HG02798 (cell line): ENCODE data around the gene GSDME.
A peak's percentile ranks its signal among the peaks of the same experiment; 100 is the strongest.

Experiments
- ATAC-seq: cut with Tn5 transposase; IDR thresholded peaks from one replicate; pipeline ENCODE4 v1.9.1; 2021; ENCODE audit warnings: mild to moderate bottlenecking; ENCODE audit not compliant: unreplicated experiment, poor library complexity

Gene GSDME

DNA sequence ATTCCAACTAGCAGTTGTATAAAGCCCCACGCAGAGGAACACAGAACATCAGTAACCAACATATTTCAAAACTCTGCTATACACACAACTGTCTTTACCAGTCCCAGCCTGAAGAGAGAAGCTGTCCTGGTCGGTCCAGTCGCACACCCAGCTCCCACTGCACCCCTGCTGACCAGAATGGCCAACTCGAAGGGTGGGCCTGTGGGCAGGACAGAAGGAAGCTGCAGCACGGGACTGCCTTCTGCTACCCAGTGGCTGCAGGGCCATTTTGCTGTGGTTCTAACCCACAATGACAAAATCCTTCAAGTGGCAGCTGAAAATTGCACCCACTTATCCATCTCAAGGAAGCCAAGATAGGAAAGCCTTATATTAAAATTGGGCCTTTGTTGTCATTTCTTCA, 48.2 kb downstream of the GSDME start:
- no peak for ATAC-seq

DNA sequence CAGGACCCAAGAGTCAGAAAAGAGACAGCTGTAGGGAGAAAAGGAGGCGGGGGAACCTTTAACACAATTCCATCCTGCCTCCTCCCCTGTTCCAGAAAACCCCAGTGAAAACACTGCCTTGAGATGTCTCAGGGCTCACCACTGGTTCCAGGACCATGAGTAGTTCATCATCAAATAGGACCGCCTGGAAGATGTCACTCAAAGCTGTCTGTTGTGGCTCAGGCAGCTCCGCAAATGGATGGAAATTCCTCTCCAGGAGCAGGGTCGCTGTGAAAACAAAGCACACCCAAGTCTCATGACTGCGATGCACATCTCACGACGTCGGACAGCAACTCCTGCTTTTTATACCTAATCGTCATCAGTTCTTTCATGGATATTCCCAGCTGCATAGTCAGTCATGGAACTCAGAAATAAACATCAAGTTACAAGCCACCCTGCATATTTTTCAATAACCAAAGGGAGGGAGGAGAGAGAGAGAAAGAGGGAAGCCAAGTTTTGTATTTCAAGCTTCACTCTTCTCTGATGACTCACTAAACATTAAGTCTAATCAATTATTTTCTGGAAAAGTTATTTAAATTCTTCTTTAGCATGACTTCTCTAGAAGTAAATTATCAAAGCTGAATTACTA, 49.2 kb downstream of the GSDME start:
- ATAC-seq = no peak

DNA sequence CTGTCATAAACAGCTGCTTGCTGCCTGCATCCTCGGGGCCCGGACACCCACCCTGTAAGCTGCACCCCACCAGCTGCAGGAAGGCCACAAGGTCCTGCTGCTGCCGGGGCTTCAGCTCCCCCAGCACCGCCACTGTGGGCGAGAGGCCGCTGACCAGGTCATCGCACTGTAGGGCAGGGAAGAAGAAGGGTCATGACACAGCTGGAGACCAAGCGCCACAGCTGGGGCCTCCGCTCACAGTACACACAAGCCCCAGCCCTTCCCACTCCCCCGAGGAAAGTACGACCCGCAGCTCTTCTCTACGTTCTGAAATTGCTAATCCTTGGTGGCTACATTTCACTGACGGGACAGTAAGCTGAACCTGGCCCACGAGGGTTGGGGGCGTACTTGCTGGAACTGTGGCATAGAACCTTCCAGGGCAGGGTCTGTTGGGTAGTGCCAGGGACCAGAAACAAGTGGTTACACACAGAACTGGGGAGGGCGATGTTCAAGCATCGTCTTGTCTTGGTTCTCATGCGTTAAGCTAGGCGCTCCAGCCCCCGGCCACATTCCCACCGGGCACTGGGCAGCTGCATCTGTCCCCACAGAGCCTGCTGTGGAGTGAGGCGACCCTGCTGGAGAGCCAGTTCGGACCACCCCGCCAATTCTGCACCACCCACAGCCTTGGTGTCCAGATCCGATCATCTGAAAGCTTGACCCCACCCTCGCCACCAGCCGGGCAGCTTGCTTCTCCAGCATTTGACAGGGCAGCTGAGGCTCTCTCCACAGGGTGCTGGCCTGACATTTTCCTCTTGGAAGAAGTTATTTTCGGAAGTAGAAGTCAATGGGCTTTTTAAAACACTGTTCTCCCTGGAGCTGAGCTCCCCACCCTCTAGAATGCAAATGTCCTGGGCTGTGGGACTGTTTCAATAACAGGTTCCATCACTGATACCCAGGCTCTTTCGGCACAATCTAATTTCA, 50.8 kb downstream of the GSDME start:
- ATAC-seq = no peak

DNA sequence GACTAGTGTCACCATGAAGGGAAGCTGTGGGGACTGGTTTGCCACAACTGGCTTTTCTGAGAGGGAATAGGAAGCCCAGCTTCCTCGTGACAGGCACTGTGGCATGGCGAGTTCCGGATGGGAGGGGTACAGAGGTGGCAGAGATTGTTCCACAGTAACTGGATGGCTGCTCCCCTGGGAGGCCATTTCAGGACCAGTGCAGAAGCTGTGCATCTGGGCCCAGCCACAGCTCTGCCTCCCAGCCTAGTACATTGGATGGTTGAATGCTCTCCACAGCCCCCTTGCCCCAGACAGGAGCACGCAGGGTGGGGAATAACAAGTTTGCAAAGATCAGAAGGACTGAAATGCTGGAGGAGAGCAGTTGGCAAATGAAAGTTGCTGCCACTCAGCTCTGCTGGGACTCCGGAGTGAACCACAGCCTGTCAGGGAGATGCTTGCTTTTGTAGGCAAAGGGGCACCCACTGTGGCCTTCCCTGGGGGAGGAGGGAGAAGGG, 51.8 kb downstream of the GSDME start:
- ATAC-seq = peak; percentile 14

- no peak for ATAC-seq
Measured at GRCh38 chr7:24704311-24704710, 53.0 kb downstream of the GSDME start.

- no peak for ATAC-seq
Measured at GRCh38 chr7:24703296-24703695, 54.0 kb downstream of the GSDME start.

DNA sequence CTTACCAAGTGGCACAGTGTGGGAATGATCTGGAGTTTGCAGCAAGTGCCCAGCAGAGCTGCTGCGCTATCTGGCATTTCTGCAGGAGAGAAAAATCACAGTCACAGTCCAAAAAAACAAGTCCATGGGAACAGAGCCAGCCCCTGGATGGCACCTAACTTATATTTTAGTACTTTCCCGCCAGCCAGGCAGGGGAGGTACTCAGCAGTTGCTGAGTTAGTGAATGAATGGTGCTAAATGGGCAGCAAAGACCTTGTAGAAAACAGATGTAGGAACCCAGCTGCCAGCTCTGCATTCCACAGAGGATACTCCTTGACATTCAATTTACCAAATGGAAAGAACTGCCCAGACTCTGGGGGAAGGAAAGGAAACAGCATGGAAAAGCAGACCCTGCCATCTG, 54.5 kb downstream of the GSDME start:
- ATAC-seq = no peak

DNA sequence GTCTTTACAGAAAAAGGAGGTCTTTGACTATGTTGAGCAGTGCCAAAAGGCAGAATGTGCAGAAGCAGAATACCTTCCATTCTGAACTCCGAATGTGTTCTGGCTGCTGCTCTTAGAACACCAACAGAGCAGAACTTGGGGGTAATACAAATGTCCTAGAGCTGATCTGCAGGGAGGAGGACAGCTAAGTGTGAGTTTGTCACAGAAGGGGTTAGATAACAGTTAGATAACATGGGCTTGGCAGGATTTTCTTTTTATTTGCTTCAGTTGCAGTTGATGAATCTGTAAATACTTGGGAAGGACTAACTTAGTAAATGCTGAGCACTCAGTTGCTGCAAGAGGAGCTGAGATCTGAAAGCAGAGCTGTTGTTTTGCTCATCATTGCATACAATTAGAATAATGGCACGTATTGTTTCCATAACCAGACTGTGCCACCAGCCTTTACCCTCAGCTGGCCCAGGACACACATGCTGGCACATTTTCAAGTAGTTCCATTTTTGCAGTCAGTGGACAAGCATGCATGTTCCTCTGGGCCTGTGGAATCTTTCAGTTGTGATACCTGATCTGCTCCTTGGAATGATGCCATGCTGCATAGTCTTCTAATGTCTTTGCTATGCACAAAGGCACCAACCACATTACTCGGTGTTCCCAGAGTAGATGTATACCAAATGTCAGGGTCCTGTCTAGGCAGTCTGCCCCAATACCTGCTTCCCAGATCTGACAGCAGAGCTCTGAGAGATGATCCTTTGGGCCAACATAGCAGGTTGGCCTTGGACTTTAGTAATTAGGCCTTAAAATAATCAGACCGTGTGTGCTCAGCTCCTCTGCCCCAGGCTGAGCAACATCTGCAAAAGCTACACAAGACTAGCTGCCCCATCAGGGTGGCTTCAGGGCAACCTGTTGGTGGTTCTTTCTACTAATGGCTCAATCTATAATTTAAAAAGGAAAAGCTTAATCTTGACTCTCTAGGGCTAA, 55.7 kb downstream of the GSDME start:
- no peak for ATAC-seq

GRCh38 chr7:24700521-24701260, 56.6 kb downstream of the GSDME start:
- ATAC-seq = no peak

- no peak for ATAC-seq
Measured at GRCh38 chr7:24698531-24699266, 58.6 kb downstream of the GSDME start.

GRCh38 chr7:24697416-24697815, 59.8 kb downstream of the GSDME start:
- no peak for ATAC-seq

- no peak for ATAC-seq
Measured at GRCh38 chr7:24692592-24692991, 64.7 kb downstream of the GSDME start.

- ATAC-seq = no peak
Measured at GRCh38 chr7:24690251-24690650, 67.0 kb downstream of the GSDME start.

GRCh38 chr7:24685708-24686107, 71.6 kb downstream of the GSDME start:
- no peak for ATAC-seq

DNA sequence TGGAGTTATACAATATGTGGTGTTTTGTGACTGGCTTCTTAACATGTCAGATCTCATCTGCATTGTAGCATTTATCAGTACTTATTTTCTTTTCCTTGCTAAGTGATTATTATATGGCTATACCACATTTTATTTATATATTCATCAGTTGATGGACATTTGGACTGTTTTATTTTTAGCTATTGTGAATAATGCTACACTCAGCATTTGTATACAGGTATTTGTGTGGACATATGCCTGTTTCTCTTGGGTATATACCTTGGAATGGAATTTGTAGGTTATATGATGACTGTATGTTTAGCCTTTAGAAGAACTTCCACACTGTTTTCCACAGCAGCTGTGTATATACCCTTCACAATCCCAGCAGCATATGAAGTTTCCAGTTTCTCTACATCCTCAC, 86.5 kb downstream of the GSDME start:
- ATAC-seq = no peak

DNA sequence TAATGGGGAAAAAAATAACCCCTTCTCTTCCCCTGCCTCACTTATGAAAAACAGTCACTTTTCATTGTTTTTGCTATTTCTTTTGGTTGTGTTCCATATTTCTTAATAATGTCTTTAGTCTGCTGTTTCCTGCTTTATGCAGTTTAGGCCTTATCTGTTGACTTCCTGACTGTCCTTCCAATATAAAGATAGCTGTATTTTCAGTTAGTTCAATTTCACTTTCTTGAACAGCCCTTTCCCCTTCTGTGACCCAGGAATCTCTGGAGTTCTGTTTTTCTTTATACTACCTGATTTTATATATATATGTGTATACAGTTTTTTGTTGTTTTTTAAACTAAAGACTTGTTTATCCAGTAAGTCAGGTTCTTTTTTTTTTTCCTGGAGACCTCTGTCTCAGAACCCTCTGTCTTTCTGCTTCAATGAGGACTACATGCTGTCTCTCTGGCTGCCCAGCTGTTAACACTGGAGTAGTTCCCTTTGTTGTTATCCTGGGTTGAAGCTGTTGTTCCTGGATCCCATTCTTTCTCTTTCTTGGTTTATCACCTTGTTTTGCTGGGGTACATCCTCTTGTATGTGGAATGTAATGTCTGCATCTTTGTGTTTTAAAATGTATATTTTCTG, 87.2 kb downstream of the GSDME start:
- ATAC-seq = no peak

DNA sequence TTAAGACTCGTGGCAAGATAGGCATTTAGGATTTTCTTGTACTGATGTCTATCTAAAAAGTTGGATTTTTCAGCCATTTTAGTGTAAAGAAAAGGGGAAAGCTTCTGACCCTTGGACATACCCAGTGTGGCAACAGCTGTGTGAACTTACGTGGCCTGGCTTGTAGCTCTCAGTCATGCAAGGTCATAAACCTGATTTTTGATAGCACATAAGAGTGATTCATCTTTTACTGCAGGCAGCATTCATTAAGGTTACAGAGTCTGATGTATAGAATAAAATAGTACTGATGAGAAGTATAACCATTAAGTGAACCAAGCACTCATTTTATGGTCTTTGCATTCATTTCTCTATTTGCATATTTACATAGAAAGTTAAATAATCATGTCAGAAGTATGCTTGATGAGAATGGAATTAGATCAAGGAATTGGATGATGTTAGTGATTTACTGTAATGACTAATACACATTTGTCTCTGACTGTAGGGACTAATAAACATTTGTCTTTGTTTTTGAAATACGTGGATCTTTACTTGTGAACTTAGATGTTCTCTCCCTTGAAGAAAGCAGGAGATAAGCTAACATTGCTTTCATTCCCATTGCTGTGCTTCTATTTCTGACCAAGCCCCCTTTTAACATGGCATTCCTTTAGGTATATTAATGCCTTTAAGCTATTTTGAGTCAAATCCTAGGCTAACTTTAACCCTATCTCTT, 88.2 kb downstream of the GSDME start:
- no peak for ATAC-seq
